GM23248 (cell line): ENCODE measurements around the gene MAP2K5.

Experiments
- EZH2 ChIP-seq: fragments of 200-600 bp; sonication (generic); IDR thresholded peaks from 2 replicates; pipeline ENCODE4 v1.6.1; 2018; ENCODE audit warnings: antibody characterized with exemption, mild to moderate bottlenecking; ENCODE audit not compliant: insufficient read depth, poor library complexity, severe bottlenecking
- EZH2phosphoT487 ChIP-seq: fragments of 200-600 bp; sonication (generic); IDR thresholded peaks from 2 replicates; pipeline ENCODE4 v1.6.1; 2018; ENCODE audit warnings: antibody characterized with exemption, moderate library complexity, mild to moderate bottlenecking, low read depth; ENCODE audit not compliant: insufficient read depth

- TF ChIP-seq EZH2phosphoT487 (no peak), EZH2 (no peak)
Observed at GRCh38 chr15:67550522-67550921, 8.0 kb downstream of the MAP2K5 start.
